ENCODE data around the gene DHDH.
"Not testable (repeated sequence)": the region's sequence is repeated elsewhere in the genome, so short reads cannot be mapped to it uniquely, and the experiment has no call there.

DHDH gene

GRCh38 chr19:48921721-48922500 is 11.6 kb upstream of the DHDH start:
- TF ChIP-seq, protein P1, sequence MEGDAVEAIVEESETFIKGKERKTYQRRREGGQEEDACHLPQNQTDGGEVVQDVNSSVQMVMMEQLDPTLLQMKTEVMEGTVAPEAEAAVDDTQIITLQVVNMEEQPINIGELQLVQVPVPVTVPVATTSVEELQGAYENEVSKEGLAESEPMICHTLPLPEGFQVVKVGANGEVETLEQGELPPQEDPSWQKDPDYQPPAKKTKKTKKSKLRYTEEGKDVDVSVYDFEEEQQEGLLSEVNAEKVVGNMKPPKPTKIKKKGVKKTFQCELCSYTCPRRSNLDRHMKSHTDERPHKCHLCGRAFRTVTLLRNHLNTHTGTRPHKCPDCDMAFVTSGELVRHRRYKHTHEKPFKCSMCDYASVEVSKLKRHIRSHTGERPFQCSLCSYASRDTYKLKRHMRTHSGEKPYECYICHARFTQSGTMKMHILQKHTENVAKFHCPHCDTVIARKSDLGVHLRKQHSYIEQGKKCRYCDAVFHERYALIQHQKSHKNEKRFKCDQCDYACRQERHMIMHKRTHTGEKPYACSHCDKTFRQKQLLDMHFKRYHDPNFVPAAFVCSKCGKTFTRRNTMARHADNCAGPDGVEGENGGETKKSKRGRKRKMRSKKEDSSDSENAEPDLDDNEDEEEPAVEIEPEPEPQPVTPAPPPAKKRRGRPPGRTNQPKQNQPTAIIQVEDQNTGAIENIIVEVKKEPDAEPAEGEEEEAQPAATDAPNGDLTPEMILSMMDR (IDR thresholded peaks at IDR 0.05; ENCODE audit: low read depth, low read length, poor library complexity, severe bottlenecking) = no peak
- peaks cover 22% of the 10 kb centered on the region for H3K4me1 ChIP-seq (ENCODE audit: control insufficient read depth, low read length)
- H3K9me2 ChIP-seq (replicated peaks; ENCODE audit: control insufficient read depth, low read length) = no peaks in the 10 kb centered on the region
- no peak overlapping the region for H3K4me3 ChIP-seq (ENCODE audit: low read length)
- no peaks in the 10 kb centered on the region for H4K20me1 ChIP-seq (ENCODE audit: control insufficient read depth, insufficient read depth, low read depth, low read length)
- no peaks in the 10 kb centered on the region for H3K79me2 ChIP-seq (ENCODE audit: control insufficient read depth, low read length)
- H3K9me3 ChIP-seq (ENCODE audit: control insufficient read depth, insufficient read depth, low read length) = no peaks in the 10 kb centered on the region
- no peaks in the 10 kb centered on the region for H3K27me3 ChIP-seq (ENCODE audit: control insufficient read depth, low read length)
- peaks cover 4% of the 10 kb centered on the region; the same call in 1 of the 2 replicates for H3F3A ChIP-seq (ENCODE audit: control insufficient read depth, insufficient read depth)
- H3K27ac ChIP-seq (ENCODE audit: low read depth, low read length) = no peak overlapping the region
- peaks cover 23% of the 10 kb centered on the region for H3K36me3 ChIP-seq (ENCODE audit: control insufficient read depth, low read length)
- H3K4me2 ChIP-seq (ENCODE audit: low read length) = no peak overlapping the region

- H3K36me3 ChIP-seq (ENCODE audit: control insufficient read depth, low read length) = peaks cover 20% of the 10 kb centered on the region
- peaks cover 13% of the 10 kb centered on the region for H3K4me1 ChIP-seq (ENCODE audit: control insufficient read depth, low read length)
- H3K9me3 ChIP-seq (ENCODE audit: control insufficient read depth, insufficient read depth, low read length) = no peaks in the 10 kb centered on the region
- H4K20me1 ChIP-seq (ENCODE audit: control insufficient read depth, insufficient read depth, low read depth, low read length) = no peaks in the 10 kb centered on the region
- peaks cover 3% of the 10 kb centered on the region; the same call in 1 of the 2 replicates for H3F3A ChIP-seq (ENCODE audit: control insufficient read depth, insufficient read depth)
- no peak overlapping the region for H3K27ac ChIP-seq (ENCODE audit: low read depth, low read length)
- H3K9me2 ChIP-seq (replicated peaks; ENCODE audit: control insufficient read depth, low read length) = no peaks in the 10 kb centered on the region
- no peak for TF ChIP-seq EZH2phosphoT487 (IDR thresholded peaks at IDR 0.05; ENCODE audit: borderline replicate concordance, low read length)
- TF ChIP-seq, protein P1 (IDR thresholded peaks at IDR 0.05; ENCODE audit: low read depth, low read length, poor library complexity, severe bottlenecking) = no peak
- no peaks in the 10 kb centered on the region for H3K79me2 ChIP-seq (ENCODE audit: control insufficient read depth, low read length)
- no peak overlapping the region for H3K4me3 ChIP-seq (ENCODE audit: low read length)
- no peak overlapping the region for H3K4me2 ChIP-seq (ENCODE audit: low read length)
- no peaks in the 10 kb centered on the region for H3K27me3 ChIP-seq (ENCODE audit: control insufficient read depth, low read length)
Observed at GRCh38 chr19:48922548-48923490, 10.7 kb upstream of the DHDH start.

DNA sequence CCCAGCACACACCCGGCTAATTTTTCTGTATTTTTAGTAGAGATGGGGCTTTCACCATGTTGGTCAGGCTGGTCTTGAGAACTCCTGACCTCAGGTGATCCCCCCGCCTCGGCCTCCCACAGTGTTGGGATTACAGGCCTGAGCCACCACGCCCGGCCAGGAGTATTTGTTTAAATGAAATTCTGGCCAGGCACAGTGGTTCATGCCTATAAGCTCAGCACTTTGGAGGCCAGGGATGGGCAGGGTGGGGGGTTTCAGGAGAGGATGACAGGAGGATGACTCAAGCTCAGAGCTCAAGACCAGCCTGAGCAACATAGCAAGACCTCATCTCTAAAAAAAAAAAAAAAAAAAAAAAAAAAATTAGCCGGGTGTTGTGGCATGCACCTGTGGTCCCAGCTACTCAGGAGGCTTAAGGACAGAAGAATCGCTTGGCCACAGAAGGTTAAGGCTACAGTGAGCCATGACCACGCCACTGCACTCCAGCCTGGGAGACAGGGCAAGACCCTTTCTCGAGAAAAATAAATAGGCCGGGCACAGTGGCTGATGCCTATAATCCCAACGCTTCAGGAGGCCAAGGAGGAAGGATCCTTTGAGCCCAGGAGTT is 8.2 kb upstream of the DHDH start:
- Histone ChIP-seq H3K79me2 (ENCODE audit: control insufficient read depth, low read length) (no peaks in the 10 kb centered on the region), H3K36me3 (ENCODE audit: control insufficient read depth, low read length) (peaks cover 10% of the 10 kb centered on the region), H3K9me3 (ENCODE audit: control insufficient read depth, insufficient read depth, low read length) (no peaks in the 10 kb centered on the region), H4K20me1 (ENCODE audit: control insufficient read depth, insufficient read depth, low read depth, low read length) (no peaks in the 10 kb centered on the region), H3K4me2 (ENCODE audit: low read length) (no peak overlapping the region), H3K4me3 (ENCODE audit: low read length) (no peak overlapping the region), H3K27me3 (ENCODE audit: control insufficient read depth, low read length) (no peaks in the 10 kb centered on the region), H3K9me2 (replicated peaks; ENCODE audit: control insufficient read depth, low read length) (no peaks in the 10 kb centered on the region), H3K4me1 (ENCODE audit: control insufficient read depth, low read length) (no peaks in the 10 kb centered on the region), H3F3A (ENCODE audit: control insufficient read depth, insufficient read depth) (0 out of 2 replicates have a peak, but pooled peaks cover 2% of the 10 kb centered on the region), H3K27ac (ENCODE audit: low read depth, low read length) (no peak overlapping the region)
- TF ChIP-seq EZH2phosphoT487 (IDR thresholded peaks at IDR 0.05; ENCODE audit: borderline replicate concordance, low read length) = no peak
- TF ChIP-seq, protein P1 (IDR thresholded peaks at IDR 0.05; ENCODE audit: low read depth, low read length, poor library complexity, severe bottlenecking) = no peak

DNA sequence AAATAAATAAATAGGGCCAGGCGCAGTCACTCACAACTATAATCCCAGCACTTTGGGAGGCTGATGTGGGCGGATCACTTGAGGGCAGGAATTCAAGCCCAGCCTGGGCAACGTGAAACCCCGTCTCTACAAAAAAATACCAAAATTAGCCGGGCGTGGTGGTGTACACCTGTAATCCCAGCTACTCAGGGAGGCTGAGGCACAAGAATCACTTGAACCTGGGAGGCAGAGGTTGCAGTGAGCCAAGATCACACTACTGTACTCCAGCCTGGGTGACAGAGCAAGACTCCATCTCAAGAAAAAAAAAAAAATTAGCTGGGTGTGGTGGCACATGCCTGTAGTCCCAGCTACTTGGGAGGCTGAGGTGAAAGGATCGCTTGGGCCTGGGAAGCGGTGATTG is 7.6 kb upstream of the DHDH start:
- not testable (repeated sequence) for H3K4me2 ChIP-seq (ENCODE audit: low read length); H3K4me3 ChIP-seq (ENCODE audit: low read length); H3K9me2 ChIP-seq (replicated peaks; ENCODE audit: control insufficient read depth, low read length); H3K27ac ChIP-seq (ENCODE audit: low read depth, low read length); H3K36me3 ChIP-seq (ENCODE audit: control insufficient read depth, low read length); H4K20me1 ChIP-seq (ENCODE audit: control insufficient read depth, insufficient read depth, low read depth, low read length); H3K4me1 ChIP-seq (ENCODE audit: control insufficient read depth, low read length); H3K27me3 ChIP-seq (ENCODE audit: control insufficient read depth, low read length); H3F3A ChIP-seq (ENCODE audit: control insufficient read depth, insufficient read depth); H3K9me3 ChIP-seq (ENCODE audit: control insufficient read depth, insufficient read depth, low read length); H3K79me2 ChIP-seq (ENCODE audit: control insufficient read depth, low read length)

Measured in DOHH2 (cell line).